HG02678 (cell line): ENCODE results near the gene AKT1.
"Not testable (repeated sequence)": the region's sequence is repeated elsewhere in the genome, so short reads cannot be mapped to it uniquely, and the experiment has no call there.

Experiments used
- ATAC-seq: cut with Tn5 transposase; IDR thresholded peaks from one replicate; pipeline ENCODE4 v1.9.1; 2021; ENCODE audit warnings: mild to moderate bottlenecking, moderate library complexity; ENCODE audit not compliant: unreplicated experiment

The AKT1 gene

DNA sequence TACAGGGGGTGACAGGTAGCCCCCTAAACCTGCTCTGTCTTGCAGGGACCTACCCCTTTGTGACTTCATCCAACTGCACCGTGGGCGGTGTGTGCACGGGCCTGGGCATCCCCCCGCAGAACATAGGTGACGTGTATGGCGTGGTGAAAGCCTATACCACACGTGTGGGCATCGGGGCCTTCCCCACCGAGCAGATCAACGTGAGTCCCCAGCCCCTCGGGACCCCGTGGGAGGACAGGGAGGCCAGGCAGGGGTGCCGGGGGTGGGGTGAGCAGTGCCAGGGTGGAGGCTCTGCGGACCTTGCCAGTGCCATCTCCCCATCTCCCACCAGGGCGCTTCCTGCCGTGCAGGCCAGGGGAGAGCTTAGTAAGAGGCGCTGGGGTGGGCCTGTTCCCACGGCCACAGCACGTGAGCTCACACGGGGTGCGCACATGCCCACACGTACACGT is 53.7 kb downstream of the AKT1 start:
- ATAC-seq: no peak

DNA sequence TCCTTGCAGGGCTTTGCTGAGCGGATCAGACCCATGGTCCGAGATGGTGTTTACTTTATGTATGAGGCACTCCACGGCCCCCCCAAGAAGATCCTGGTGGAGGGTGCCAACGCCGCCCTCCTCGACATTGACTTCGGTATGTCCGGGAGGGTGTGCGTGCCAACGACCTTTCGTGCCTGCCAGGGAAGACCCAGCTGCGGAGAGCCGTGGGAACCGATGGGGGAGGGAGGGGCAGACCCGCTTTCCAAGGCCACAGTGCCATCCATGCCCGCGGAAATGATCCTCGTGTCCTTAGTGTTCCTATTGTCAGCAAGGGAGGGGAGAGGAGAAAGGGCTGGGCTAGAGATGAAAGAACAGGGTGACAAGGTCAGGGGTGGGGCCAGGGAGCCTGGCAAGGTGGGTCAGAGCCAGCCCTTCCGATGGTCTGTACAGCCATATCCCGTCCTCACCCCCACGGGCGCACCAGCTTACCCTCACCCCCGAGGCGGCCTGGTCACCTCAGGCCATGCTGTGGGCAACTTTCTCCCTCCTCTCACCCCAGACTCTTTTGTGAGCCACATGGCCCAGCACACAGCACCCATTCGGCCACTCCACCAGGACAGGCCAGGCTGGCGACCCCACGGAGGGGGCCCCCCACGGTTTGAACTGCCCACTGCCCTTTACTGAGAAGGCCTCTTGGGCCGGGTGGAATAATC is 54.3 kb downstream of the AKT1 start:
- ATAC-seq: no peak

DNA sequence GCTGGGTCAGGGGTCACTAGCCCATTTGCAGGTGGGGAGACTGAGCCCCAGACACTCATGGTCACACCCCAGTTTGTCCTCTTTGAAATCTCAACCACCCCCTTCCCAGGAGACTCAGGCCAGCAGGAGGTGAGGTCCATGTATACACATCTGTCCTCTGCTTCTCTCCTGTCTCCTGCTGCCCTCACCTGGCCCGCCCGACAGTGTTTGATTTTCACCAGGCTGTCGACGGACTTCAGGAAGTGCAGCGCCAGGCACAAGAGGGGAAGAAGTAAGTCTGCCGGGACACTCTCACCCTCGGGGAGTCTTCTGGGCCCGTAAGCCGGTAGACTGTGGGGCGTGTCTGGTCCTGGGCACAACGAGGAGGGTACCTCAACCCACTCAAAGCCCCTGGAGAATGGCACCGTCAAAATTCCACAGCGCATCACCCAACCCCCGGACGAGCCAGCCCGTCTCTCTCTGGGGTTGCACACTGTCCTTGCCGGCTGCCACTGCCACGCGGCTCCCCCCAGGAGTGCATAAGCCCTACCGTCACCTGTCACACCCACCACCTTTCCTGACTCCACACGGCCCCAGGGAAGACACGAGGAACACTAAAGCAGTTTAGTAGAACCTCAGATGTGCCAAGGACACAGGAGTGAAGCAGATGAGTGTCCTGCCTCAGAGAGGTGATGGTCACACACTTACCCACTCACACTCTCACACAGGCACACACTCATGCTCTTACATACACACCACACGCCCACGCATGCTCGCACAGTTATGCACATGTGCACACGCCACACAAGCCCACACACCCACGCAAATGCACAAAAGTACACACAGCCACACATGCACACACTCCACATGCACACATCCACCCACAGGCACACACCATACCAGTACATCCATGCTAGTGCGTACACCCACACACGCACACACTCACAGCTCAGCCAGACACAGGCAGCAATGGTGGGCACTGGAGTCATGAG is 55.7 kb downstream of the AKT1 start:
- no peak for ATAC-seq

- no peak for ATAC-seq
These were observed 56.5 kb downstream of the AKT1 start for GRCh38 chr14:104739026-104739425.

DNA sequence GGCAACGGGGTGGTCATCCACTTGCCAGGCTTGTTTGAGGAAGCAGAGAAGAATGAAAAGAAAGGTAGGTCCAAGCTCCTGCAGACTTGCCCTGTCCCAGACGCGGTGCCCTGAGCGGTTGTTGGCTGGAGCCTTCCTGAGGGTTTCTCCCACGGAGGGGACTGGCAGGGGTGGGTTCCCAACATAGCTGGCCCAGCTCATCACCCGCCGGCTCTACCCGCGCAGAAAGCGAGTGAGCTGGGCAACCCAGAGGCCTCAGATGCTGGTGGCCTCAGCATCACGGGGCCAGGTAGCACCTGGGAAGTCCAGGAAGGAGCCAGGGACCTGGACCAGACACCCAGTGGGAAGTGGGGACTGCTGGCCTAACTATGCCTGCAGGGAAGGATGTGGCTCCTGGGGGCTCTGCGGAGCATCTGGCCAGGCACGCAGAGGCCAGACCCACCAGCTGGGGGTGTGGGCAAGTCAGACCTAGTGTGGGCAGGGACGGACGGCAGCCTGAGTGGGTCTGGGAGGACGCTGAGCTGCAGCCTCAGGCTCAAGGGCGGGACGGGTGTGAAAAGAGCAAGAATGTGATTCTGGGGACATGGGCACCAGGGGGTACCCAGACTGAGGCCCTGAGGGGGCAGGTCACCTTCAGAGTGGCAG is 57.1 kb downstream of the AKT1 start:
- ATAC-seq: no peak

DNA sequence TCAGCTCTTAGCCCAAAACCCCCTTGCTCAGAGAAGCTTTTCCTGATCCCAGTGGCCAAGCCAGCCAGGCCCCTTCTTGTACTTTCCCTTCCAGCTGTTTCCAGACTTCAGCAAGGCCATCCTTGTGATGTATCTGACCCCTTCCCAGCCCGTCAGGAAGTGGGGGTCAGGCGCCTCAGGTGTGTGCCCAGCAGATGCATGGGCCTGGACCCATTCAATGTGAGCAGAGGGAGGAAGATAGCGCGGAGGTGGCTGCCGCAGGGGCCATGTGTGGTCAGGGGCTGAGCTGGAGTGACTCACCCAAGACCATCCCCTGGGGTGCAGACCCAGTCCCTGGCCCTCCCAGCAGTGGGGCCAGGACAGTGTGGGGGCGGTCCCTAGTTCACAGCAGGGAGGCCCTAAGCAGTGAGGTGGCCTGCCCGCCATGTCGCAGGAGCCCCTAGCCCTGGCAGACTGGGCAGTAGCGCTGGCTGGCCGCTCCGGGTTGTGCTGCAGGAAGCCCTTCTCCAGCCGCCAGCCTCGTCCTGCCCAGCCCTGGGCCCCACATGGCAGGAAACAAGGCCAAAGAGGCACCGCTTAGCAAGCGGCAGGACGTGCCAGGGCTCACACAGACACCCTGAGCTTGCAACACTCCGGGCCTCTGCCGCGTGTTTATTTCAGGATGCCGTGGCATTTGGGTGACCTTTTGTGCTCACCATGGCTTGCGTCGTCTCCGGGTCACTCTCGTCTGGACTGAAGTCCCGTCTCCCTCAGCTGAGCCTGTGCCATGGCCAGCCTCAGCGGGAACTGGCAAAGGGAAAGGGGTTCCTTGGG is 59.5 kb downstream of the AKT1 start:
- no peak for ATAC-seq

DNA sequence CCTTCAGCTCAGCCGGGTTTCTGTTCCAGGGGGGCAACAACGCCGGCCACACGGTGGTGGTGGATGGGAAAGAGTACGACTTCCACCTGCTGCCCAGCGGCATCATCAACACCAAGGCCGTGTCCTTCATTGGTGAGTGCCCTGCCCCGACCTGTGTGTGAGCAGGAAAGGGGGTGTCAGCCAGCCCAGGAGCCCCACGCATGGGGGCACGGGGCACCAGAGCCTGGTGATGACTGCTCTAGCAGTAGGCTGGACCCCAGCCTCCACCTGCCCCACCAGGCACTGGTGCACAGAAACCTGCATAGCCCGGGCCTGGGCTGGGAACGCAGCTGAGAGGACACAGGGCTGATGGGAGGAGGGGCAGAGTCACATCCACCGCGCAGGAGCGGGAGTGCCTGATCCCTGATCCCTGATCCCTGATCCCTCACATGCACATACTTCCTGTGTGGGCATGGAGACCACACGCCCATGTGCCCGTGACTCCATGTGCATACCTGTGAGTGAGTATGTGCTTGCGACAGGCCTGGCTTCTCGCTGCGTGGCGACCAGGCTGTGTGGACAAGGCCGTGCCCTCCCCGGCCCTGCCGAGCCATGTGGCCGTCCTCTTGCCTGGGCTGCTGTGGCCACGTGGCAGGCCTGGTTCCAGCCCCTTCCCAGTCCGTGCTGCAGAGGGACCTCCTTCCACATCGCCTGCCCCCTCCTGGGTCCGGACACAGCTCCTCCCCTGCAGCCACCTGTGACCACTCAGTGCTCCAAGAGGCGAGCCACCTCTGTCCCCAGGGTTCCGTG is 60.4 kb downstream of the AKT1 start:
- no peak for ATAC-seq

GRCh38 chr14:104734601-104734990 is 61.0 kb downstream of the AKT1 start:
- ATAC-seq: no peak

GRCh38 chr14:104734051-104734587 is 61.4 kb downstream of the AKT1 start:
- ATAC-seq: no peak

- no peak for ATAC-seq
These were observed 62.4 kb downstream of the AKT1 start for GRCh38 chr14:104732931-104733681.

GRCh38 chr14:104732355-104732804 is 63.2 kb downstream of the AKT1 start:
- no peak for ATAC-seq

GRCh38 chr14:104731320-104732294 is 63.9 kb downstream of the AKT1 start:
- ATAC-seq: no peak

DNA sequence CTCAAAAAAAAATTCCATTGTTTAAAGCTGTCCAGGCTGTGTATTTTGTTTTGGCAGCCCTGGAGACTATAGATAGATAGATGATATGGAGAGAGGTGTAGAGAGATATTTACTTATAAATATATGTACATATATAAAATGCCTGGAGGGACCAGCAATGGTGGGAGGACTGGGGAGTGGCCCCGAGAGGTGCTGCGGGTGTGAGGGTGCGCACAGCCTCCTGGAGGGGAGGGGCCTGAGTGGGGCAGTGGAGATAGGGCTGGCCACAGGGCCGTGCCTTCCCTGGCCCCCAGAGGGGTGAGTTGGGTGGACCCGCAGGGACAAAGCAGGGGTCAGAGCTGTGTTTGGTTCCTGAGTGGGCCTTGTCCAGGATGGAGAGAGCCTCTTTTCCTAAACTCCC is 65.1 kb downstream of the AKT1 start:
- ATAC-seq: no peak

DNA sequence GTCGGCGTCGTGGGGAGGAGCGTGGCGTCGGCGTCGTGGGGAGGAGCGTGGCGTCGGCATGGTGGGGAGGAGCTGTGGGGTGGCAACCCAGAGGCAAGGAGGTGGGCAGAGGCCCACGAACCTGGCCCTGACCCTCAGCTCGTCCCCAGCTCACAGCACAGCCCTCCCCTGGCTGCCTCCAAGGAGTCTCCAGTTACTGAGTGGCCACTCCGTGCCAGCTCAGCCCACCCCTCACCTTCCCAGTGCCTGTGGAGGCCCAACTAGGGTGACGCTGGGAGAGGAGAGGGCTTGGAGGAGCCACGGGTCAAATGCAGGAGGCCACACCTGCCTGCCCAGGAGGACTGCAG is 65.7 kb downstream of the AKT1 start:
- ATAC-seq: no peak

- not testable (repeated sequence) for ATAC-seq
These were observed 66.2 kb downstream of the AKT1 start for GRCh38 chr14:104729176-104729834.

- no peak for ATAC-seq
These were observed 66.9 kb downstream of the AKT1 start for GRCh38 chr14:104728631-104729030.
